Left lung (tissue), 10 donors: Measurements from ENCODE around the gene PLXDC2. TPM values are rescaled to one million over a fixed set of nuclear protein-coding genes. Genes with fewer than 3 reads are reported as not detected.
"Not testable (repeated sequence)": the region's sequence is repeated elsewhere in the genome, so short reads cannot be mapped to it uniquely, and the experiment has no call there.

ENCODE experiments used
- ATAC-seq: fragments of 200-7000 bp; cut with Tn5 transposase; one replicate; pipeline ENCODE4 v1.9.1; 2020; ENCODE audit warnings: moderate library complexity
- DNase-seq, 4 donors: peaks; one replicate each; pipeline ENCODE4 v3.0.0-alpha.2; 2013 to 2020
- H3K27ac ChIP-seq, 2 donors: fragments of 200-600 bp; sonication (generic) in 1 of 2; one replicate each; pipeline versions ENCODE4 v1.5.0 to v1.8.0; 2020 to 2021
- H3K27me3 ChIP-seq, 2 donors: fragments of 200-600 bp; sonication (generic) in 1 of 2; one replicate each; pipeline versions ENCODE4 v1.5.0 to v1.8.0; 2020 to 2021
- H3K36me3 ChIP-seq, 2 donors: fragments of 200-600 bp; sonication (generic) in 1 of 2; one replicate each; pipeline versions ENCODE4 v1.5.0 to v1.8.0; 2020 to 2021
- H3K4me1 ChIP-seq, 2 donors: fragments of 200-600 bp; one replicate each; pipeline ENCODE4 v1.8.0; 2021
- H3K4me3 ChIP-seq, 2 donors: fragments of 200-600 bp; sonication (generic) in 1 of 2; one replicate each; pipeline versions ENCODE4 v1.5.0 to v1.8.0; 2020 to 2021; ENCODE audit warnings: mild to moderate bottlenecking in 1 of 2
- H3K9me3 ChIP-seq, 2 donors: fragments of 200-600 bp; sonication (generic) in 1 of 2; one replicate each; pipeline versions ENCODE4 v1.5.0 to v1.8.0; 2020 to 2021
- intact Hi-C, 2 donors: fragments of 100-400 bp; cut with DNase I; formaldehyde crosslinking; loops; one replicate each; pipeline versions ENCODE4 v1.11.2 to v1.14.2; 2022
- polyA plus RNA-seq, 6 donors: library from polyadenylated mRNA; unstranded; fragments of 120-200 nt; gene quantifications; one replicate each; pipeline ENCODE4 v1.2.1, GENCODE V29; 2013; ENCODE audit not compliant: insufficient read length in 6 of 6
- total RNA-seq, 2 donors: library from RNA; stranded (reverse); fragmentation: NEBNext Ultra II Directional; extraction: Animal tissue kit (Norgen Biotek cat#: 25700); gene quantifications; one replicate each; pipeline ENCODE4 v1.2.1, GENCODE V29; 2021
- TF ChIP-seq, protein P1 (sequence below), 2 donors: fragments of 200-600 bp; sonication (generic) in 1 of 2; IDR thresholded peaks; one replicate each; pipeline versions ENCODE4 v1.5.0 to v1.8.0; 2021; ENCODE audit warnings: antibody characterized with exemption in 2 of 2
- donor health status: DM: no; HTN: yes; CAD: no.
- donor health status: DM: no; HTN: no; CAD: no.

Gene PLXDC2
- total and polyA plus RNA-seq, 8 donors, result 85.3 to 127 (median 112) TPM

DNA sequence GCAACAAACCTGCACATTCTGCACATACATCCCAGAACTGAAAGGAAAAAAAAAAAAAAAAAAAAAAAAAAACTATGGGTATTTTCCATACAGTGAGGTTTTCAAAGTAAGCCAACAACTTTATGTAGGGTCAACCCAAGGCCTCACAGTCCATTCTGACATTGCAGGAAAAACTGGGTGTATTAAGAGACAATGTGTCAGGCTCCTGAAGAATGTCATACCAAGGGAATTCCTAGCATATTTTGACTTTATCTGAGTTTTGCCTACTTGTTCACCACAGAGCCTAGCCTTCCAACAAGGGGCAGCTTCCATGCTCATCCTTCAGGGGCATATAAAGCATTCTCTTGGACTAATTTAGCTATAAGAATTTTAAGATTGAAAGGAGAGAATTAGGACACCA lies 368.9 kb downstream of the PLXDC2 start:
- Histone ChIP-seq H3K4me1 (no peaks in the 10 kb centered on the region), H3K27me3 (no peaks in the 10 kb centered on the region), H3K9me3 (no peaks in the 10 kb centered on the region), H3K4me3 (no peak overlapping the region), H3K36me3 (no peaks in the 10 kb centered on the region), H3K27ac (no peak overlapping the region)
- intact Hi-C loops, result no loop called here
- DNase-seq (no peak), ATAC-seq (no peak)
- TF ChIP-seq, protein P1, sequence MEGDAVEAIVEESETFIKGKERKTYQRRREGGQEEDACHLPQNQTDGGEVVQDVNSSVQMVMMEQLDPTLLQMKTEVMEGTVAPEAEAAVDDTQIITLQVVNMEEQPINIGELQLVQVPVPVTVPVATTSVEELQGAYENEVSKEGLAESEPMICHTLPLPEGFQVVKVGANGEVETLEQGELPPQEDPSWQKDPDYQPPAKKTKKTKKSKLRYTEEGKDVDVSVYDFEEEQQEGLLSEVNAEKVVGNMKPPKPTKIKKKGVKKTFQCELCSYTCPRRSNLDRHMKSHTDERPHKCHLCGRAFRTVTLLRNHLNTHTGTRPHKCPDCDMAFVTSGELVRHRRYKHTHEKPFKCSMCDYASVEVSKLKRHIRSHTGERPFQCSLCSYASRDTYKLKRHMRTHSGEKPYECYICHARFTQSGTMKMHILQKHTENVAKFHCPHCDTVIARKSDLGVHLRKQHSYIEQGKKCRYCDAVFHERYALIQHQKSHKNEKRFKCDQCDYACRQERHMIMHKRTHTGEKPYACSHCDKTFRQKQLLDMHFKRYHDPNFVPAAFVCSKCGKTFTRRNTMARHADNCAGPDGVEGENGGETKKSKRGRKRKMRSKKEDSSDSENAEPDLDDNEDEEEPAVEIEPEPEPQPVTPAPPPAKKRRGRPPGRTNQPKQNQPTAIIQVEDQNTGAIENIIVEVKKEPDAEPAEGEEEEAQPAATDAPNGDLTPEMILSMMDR (IDR thresholded peaks at IDR 0.05), result no peak

DNA sequence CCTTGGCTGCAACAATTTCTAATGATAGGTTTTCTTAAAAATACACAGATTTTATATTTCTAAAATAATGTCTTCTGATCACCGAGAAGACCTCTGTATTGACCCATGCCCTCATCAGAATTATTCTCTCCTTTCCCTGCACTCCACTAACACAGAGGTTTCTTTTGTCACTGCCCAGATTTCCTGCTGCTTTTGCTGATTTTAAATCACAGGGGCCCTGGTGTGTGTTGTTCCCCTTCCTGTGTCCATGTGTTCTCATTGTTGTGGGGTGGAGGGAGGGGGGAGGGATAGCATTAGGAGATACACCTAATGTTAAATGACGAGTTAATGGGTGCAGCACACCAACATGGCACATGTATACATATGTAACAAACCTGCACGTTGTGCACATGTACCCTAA lies 375.2 kb downstream of the PLXDC2 start:
- H3K4me3 ChIP-seq, H3K4me1 ChIP-seq, H3K27ac ChIP-seq, H3K9me3 ChIP-seq, DNase-seq, H3K27me3 ChIP-seq, intact Hi-C loops, H3K36me3 ChIP-seq, ATAC-seq: not testable (repeated sequence)

DNA sequence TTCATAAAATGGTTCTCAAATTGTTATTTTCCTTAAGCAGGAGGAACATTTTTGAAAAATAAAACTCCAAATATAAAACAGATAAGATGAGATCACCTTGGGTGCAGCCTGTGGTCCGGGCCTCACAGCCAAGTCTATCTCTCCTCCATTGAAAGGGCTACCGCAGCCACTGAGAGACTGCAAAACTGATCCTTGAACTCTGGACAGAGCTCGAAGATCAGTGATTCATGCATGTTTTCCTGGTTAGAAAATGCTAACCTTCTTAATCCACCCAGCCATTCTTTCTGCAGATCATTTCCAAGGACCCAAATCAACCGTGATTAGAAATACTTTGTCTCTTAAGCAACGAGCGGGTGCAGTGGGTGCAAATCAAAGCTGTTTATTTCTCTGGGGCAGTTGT lies 378.8 kb downstream of the PLXDC2 start:
- Histone ChIP-seq H3K27me3 (no peaks in the 10 kb centered on the region), H3K9me3 (no peaks in the 10 kb centered on the region), H3K4me1 (no peaks in the 10 kb centered on the region), H3K27ac (no peak overlapping the region), H3K4me3 (no peak overlapping the region), H3K36me3 (no peaks in the 10 kb centered on the region)
- ATAC-seq (no peak), DNase-seq (no peak)
- intact Hi-C loops, result no loop called here
- TF ChIP-seq, protein P1 (IDR thresholded peaks at IDR 0.05), result no peak

DNA sequence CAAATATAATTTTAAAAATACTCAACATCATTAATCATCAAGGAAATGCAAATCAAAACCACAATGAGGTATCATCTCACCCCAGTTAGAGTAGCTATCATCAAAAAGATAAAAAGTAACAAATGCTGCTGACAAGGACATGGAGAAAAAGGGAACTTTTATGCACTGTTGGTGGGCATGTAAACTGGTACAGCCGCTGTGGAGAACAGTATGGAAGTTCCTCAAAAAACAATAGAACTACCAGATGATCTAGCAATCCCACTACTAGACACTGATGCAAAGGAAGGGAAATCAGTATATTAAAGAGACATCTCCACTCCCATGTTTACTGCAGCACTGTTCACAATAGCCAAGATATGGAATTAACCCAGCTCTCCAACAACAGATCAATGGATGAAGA lies 384.5 kb downstream of the PLXDC2 start:
- Histone ChIP-seq H3K27ac (no peak overlapping the region), H3K4me1 (no peaks in the 10 kb centered on the region), H3K4me3 (no peak overlapping the region), H3K27me3 (no peaks in the 10 kb centered on the region), H3K36me3 (no peaks in the 10 kb centered on the region), H3K9me3 (no peaks in the 10 kb centered on the region)
- intact Hi-C loops, result no loop called here
- TF ChIP-seq, protein P1 (IDR thresholded peaks at IDR 0.05), result no peak
- ATAC-seq, result no peak
- DNase-seq, result no peak

DNA sequence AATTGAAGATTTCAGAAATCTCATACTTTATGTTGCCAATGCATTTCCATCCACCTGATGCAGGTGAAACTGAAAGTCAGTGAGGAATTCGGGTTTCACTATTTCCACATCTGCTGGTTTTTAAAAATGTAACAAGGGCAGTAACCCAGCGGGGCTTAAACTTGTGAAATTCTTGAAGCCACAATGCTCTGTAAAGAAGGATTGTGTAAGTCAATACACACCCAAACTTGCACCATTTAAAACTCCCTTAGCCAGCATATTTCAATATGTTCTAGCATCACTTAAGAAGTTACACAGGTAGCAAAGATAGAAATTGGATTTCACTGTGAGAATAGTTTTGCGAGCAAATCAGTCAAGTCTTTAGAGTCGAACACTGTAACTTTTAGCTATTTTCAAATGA lies 386.1 kb downstream of the PLXDC2 start:
- DNase-seq (no peak), ATAC-seq (no peak)
- intact Hi-C loops, result no loop called here
- TF ChIP-seq, protein P1 (IDR thresholded peaks at IDR 0.05), result no peak
- no peaks in the 10 kb centered on the region for H3K4me1 ChIP-seq
- peak overlapping the region in 1 of 2 donors; percentile 5 for H3K27ac ChIP-seq
- no peaks in the 10 kb centered on the region for H3K9me3 ChIP-seq
- H3K4me3 ChIP-seq, result no peak overlapping the region
- H3K27me3 ChIP-seq, result no peaks in the 10 kb centered on the region
- no peaks in the 10 kb centered on the region for H3K36me3 ChIP-seq

DNA sequence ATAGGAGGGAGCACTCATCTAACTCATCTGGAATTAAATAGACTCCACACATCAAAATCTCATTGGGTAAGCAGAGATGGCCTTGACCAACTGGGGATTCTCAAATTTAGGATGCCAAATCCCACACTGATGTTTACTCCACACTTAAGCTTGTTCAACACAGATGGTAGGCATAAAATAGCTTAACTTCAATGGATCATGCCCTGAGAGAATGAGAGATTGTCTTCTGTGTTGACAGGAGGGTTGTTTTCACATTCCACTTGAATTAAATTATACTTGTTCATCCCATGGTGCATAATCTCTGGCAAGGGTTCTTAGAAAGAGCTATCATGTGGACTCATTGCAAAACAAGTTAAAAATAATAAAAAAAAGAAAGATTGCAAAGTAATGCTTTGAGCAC lies 391.4 kb downstream of the PLXDC2 start:
- no peaks in the 10 kb centered on the region for H3K27me3 ChIP-seq
- no peaks in the 10 kb centered on the region for H3K9me3 ChIP-seq
- no peaks in the 10 kb centered on the region for H3K36me3 ChIP-seq
- DNase-seq, result no peak
- intact Hi-C loops, result no loop called here
- no peak for ATAC-seq
- H3K4me3 ChIP-seq, result no peak overlapping the region
- no peak overlapping the region for H3K27ac ChIP-seq
- no peaks in the 10 kb centered on the region for H3K4me1 ChIP-seq
- TF ChIP-seq, protein P1 (IDR thresholded peaks at IDR 0.05), result no peak

DNA sequence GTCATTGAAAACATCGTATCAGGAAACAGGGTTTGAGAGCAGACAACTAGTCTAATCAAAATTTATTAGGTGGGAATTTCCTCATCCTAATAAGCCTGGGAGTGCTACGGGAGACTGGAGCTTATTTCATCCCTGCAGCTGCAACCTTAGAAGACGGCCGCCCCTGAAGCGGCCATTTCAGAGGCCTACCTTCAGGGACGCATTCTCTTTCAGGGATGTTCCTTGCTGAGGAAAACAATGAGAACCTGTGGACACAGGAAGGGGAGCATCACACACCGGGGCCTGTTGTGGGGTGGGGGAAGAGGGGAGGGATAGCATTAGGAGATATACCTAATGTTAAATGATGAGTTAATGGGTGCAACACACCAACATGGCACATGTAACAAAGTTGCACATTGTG lies 392.9 kb downstream of the PLXDC2 start:
- H3K27ac ChIP-seq, H3K4me1 ChIP-seq, H3K9me3 ChIP-seq, H3K36me3 ChIP-seq, H3K4me3 ChIP-seq, H3K27me3 ChIP-seq, intact Hi-C loops, DNase-seq, ATAC-seq: not testable (repeated sequence)
